ENCODE results near the gene SRBD1.

DNA sequence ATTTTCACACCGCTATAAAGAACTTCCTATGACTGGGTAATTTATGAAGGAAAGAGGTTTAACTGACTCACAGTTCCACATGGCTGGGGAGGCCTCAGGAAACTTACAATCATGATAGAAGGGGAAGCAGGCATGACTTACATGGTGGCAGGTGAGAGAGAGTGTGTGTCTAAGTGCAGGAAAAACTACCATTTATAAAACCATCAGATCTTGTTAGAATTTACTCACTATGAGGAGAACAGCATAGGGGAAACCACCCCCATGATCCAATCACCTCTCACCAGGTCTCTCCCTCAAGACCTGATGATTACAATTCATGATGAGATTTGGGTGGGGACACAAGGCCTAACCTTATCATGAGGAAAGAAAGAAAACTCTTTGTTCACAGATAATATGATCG, 174.6 kb downstream of the SRBD1 start:
- TF ChIP-seq, protein P1, sequence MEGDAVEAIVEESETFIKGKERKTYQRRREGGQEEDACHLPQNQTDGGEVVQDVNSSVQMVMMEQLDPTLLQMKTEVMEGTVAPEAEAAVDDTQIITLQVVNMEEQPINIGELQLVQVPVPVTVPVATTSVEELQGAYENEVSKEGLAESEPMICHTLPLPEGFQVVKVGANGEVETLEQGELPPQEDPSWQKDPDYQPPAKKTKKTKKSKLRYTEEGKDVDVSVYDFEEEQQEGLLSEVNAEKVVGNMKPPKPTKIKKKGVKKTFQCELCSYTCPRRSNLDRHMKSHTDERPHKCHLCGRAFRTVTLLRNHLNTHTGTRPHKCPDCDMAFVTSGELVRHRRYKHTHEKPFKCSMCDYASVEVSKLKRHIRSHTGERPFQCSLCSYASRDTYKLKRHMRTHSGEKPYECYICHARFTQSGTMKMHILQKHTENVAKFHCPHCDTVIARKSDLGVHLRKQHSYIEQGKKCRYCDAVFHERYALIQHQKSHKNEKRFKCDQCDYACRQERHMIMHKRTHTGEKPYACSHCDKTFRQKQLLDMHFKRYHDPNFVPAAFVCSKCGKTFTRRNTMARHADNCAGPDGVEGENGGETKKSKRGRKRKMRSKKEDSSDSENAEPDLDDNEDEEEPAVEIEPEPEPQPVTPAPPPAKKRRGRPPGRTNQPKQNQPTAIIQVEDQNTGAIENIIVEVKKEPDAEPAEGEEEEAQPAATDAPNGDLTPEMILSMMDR (IDR thresholded peaks at IDR 0.05): no peak
- no peak for TF ChIP-seq POLR2A (IDR thresholded peaks at IDR 0.05)

Data from stomach (tissue), 4 donors.